Nucleus accumbens (tissue), 56 donors: Measurements from ENCODE around the gene MEI1.
"Not testable (repeated sequence)": the region's sequence is repeated elsewhere in the genome, so short reads cannot be mapped to it uniquely, and the experiment has no call there.

Source experiments
- DNase-seq, 56 donors: peaks; one replicate each; lab custom pipeline; 2025; lab: John Stamatoyannopoulos, UW

Gene MEI1

DNA sequence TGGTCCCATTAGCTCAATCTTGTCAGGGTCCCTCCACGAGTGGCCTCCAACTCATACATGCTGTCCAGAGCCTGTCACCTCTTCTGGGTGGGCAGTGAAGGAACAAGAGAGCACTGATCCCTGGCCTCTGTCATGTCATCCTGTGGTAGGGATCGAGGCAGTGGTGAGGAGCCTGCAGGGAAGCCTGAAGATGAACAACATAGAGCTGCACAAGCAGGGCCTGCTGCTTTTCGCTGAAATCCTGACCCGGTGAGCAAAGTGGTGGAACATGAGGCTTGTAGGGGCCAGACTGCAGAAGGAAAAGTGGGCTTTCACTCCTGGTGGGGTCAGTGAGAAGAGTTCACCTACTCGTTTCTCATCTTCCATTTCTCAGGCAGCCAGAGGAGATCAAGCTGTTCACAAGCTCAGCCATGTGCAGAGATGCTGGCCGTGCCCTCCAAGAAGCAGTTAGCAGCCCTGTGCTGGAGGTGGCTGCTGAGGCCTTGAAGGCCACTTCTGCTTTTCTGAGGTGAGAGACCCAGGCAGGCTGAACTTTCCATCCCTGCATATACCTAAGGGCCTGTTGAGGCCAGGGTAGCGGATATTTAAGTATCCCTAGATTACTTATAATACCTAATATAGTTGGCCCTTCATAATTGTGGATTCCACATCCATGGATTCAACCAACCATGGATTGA is 32.9 kb downstream of the MEI1 start:
- no peak for DNase-seq

DNA sequence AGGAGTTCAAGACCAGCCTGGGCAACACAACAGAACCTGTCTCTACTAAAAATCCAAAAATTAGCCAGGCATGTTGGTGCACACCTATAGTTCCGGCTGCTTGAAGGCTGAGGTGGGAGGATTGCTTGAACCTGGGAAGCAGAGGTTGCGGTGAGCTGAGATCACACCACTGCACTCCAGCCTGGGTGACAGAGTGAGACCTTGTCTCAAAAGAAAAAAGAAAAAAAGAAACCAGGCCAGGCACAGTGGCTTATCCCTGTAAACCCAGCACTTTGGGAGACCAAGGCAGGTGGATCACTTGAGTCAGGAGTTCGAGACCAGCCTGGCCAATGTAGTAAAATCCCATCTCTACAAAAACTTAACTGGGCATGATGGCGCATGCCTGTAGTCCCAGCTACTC is 33.9 kb downstream of the MEI1 start:
- not testable (repeated sequence) for DNase-seq

DNA sequence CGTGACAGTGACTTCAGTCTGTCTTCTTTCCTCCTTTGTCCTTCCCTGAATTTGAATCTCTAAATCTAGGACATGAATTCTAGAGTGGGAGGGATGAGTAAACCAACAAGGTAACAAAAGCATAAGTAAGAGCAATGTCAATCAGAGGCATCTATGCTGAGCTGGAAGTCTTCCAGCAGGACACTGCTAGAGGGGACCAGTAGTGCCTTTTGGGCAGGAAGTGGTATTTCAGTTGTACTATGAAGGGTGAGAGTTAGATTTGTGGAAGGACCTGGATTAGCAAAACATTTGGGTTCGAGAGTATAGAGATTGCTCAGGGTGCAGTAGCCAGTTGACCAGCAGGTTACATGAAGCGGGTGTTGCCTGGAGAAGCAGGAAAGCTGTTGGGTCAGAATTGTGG is 40.3 kb downstream of the MEI1 start:
- no peak for DNase-seq

DNA sequence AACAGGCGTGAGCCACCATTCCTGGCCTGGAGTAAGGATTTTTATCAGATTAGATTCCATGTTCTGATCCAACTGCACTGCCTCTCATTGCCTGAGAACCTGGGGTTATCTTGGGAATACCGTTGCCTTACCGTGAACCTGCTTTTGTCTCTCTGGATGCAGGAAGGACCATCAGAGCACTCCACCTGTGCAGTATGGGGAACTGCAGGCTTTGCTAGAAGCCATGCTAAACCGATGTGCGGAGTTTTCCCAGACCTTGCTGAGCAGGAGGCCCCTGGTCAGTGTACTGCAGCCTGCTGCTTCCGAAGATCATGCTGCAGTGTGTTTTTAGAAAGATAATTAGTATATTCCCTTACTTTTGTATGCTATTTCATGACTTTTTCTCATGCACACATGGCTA is 43.6 kb downstream of the MEI1 start:
- DNase-seq = no peak

DNA sequence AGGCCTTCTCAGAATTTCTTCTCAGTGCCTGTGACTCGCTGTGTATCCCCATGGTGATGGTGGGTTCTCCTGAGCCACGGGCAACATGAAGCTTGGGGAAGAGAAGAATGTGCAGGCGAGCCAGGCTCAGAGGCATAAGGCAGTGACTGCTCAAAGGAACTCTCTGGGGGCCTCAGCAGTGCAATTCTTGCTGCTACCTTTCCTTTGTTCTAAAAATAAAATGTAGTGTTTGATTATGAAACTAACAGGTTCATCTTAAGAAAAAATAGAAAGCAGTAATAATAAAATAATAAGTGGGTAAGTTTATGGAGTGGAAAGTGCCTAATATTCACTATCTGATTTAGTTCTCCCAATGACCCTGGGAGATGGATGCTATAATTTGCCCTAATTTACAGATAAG is 46.7 kb downstream of the MEI1 start:
- DNase-seq = peak in 2 of 56 donors; percentile 12 to 14

DNA sequence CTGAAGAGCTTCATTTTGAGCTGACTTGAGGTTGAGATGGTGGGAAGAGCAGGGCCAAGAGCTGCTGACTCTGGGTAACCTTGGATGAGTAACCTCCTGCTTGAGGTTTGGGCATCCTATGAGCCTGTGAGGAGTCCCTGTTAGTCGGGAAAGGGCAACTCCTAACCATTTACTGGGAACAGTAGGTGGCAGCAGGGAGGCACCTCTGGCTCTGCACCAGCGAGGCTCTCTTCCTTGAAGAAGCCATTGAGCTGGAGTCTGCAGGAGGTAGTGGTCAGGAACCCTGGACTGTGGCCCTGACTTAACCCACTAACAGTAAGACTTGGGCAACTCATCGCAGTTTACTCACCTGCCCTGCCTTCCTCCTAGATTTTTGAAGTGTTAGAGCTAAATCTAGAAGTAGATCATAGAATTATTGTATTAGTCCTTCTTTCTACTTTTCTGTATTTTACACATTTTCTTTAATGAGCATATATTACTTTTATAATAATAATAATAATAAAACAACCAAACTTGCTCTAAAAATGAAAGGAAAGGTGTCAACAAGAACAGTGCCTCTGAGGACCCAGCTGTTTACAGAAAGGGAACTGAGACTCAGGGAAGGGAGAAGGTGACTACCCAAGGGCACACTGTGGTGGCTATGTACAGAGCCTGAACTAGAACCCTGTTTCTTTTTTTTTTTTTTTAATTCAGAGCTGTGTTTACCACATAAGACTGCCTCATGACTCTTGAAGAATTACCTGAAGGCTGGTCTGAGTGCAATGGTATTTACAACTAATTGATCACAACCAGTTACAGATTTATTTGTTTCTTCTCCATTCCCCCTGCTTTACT is 47.5 kb downstream of the MEI1 start:
- DNase-seq = peak in 48 of 56 donors; percentile 3 to 72 (median 36)

DNA sequence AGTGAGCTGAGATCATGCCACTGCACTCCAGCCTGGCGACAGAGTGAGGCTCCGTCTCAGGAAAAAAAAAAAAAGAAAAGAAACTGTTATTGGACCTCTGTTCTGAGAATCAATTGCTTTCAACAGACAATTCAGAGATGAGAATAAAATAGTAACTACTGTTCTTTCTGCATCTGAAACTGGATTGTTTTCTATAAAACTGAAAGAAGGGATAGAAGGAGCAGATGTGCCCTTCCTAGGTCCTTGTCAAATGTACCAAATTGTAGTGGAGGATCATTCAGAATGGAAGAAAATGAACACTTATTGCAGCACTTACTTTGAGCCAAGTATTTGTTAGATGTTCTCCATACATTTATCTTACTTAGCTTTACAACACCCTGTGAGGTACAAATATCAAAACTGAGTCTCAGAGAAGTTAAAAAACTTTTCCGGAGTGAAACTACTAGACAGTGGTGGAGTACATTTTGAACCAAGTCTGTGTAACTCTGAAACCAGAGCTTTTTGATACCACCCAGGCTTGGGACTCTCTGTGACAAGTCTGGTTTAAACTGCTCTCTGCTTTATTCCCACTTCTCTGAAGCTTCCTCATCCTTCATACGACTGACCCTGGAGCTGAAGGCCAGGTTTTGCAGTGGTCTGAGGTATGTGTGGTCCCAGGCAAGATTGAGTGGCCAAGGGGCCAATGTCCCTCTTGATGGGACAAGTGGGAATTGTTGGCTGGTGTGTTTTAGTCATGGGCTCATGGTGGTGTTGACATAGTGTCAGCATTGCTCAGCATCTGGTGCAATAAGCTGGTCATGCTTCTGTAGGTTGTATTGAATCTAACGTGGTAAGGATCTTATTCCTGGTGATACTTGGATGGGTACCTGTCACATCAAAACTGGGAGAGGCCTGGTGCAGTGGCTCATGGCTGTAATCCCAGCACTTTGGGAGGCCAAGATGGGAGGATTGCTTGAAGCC is 53.0 kb downstream of the MEI1 start:
- no peak for DNase-seq

DNA sequence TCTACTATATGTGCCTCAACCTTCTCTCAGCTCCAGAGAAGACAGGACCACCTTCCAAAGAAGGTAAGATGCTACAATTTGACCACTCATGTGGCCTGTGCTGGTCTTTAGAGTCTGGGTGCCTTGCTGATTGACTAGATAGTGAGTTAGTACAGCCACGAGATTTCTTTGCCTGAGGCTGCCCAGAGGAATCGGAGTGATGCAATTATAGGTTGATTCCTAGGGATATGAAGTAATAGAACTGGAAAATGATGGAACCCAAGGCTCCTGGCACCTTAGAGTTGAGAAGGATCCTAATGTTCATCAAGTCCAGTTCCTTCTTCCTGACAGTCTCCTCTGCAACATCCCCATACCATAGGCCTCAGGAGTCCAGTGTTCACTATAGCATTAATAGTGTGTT is 54.7 kb downstream of the MEI1 start:
- DNase-seq = no peak

DNA sequence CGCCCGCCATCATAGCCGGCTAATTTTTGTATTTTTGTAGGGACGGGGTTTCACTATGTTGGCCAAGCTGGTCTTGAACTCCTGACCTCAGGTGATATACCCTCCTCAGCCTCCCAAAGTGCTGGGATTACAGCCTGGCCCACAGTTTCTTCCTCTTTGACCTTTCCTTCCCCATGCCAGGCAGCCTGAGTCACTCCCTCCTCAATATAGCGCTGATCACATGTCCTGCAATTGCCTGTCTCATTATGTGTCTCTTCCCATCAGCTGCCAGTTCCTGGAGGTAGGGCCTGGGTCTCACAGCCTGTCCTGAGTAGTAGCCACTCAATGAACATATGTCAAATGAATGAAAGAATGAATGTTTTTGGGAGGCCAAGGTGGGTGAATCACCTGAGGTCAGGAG is 58.2 kb downstream of the MEI1 start:
- DNase-seq = no peak

DNA sequence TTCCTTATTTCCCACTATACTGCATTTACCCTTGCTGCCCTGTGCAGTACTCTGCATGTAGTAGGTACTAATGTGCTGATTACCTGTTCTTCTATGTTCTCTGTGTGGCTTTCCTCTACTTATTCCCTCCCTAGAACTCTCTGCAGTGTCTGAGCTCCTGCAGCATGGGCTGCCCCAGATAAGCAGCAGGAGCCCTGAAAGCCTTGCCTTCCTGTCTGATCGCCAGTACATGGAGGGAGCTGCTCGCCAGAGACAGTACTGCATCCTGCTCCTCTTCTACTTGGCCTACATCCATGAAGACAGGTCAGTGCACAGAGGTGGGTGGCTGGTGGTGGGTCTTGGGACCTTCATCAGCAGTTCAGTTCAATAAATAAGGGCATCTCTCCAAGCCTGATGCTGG is 58.9 kb downstream of the MEI1 start:
- DNase-seq = no peak

DNA sequence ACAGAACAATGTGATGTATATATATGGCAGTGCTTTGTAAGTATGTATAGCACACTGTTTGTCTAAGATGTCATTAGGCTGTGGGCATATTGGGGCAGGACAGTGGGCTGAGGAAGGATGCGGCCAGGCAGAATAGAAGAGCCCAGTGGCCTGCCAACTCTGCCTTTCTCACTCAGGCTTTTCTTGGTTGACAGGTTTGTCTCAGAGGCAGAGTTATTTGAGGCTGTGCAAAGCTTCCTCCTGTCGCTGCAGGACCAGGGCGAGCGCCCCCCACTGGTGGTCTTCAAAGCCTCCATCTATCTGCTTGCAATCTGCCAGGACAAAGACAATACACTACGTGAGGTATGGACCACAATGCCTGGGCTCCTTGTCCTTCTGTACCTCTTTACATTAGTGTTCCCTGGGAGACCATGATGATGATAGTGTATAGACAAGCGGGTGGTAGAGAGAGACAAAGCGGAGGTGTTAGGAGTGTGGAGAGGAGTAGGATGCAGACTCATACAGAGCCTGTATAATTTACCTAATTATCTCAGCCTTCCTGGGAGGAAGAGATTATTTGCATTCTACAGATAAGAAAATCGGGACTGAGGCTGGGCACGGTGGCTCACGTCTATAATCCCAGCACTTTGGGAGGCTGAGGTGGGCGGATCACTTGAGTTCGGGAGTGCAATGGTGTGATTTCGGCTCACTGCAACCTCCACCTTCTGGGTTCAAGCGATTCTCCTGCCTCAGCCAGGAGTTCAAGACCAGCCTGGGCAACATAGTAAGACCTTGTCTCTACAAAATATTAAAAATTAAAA is 63.9 kb downstream of the MEI1 start:
- peak in 17 of 56 donors; percentile 1 to 38 (median 17) for DNase-seq

DNA sequence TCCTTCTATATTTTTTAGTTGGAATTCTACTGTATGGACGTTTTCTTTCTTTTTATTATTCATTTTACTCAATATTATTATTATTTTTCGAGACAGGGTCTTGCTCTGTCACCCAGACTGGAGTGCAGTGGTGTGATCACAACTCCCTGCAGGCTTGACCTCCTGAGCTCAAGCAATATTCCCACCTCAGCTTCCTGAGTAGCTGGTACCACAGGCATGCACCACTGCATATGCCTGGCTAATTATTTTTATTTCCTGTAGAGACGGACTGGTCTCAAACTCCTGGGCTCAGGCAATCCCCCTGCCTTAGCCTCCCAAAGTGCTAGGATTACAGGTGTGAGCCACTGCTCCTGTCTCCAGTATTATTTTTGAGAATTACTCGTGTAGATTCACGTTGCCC is 67.2 kb downstream of the MEI1 start:
- DNase-seq = no peak

DNA sequence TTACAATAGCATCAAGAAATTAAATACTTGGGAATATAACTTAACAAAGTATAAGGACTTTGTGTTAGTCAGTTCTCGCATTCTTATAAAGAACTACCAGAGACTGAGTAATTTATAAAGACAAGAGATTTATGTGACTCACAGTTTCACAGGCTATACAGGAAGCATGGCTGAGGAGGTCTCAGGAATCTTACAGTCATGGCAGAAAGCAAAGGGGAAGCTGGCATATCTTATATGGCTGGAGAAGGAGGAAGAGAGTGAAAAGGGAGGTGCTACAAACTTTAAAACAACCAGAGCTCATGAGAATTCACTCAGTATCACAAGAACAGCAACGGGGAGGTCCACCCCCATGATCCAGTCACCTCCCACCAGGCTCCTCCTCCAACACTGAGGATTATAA is 69.1 kb downstream of the MEI1 start:
- DNase-seq = no peak

DNA sequence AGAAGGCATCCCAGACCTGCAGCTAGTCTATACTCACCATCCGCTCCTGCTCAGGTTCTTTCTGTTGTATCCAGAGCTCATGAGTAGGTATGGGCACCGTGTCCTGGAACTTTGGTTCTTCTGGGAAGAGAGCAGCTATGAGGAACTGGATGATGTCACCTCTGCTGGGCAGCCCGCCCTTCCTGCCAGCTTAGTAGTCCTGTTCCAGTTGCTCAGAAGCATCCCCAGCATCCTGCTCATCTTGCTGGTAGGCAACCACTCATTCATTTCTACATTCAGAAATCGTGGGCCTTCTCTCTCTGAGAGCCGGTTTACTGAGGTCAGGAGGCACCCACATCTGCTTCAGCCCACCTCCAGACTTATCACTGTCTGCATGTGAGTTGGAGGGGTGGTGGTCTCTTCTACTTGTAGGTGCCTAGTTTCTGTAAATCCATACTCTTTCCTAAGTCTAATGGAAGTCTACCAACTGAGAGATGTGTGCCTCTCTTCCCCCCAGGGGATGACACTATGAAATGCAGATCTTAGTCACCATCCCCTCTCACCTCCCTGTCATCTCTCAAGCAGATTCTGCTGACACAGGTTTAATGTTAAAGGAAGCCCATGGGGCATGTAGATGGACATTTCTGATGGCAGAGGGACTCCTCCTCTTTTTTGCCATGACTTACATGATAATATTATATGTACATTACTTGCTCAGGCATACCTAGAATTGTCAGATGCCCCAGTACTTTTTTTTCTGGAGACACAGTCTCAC is 71.6 kb downstream of the MEI1 start:
- DNase-seq = no peak

DNA sequence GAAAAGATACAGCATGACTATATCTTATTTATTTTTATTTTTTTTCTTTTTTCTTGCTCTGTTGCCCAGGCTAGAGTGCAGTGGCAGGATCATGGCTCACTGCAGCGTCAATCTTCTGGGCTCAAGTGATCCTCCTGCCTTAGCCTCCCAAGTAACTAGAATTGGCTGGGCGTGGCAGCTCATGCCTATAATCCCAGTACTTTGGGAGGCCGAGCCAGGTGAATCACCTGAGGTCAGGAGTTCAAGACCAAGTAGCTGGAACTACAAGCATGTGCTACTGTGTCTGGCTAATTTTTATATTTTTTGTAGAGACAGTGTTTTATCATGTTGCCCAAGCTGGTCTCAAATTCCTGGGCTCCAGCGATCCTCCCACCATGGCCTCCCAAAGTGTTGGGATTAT is 72.9 kb downstream of the MEI1 start:
- no peak for DNase-seq

DNA sequence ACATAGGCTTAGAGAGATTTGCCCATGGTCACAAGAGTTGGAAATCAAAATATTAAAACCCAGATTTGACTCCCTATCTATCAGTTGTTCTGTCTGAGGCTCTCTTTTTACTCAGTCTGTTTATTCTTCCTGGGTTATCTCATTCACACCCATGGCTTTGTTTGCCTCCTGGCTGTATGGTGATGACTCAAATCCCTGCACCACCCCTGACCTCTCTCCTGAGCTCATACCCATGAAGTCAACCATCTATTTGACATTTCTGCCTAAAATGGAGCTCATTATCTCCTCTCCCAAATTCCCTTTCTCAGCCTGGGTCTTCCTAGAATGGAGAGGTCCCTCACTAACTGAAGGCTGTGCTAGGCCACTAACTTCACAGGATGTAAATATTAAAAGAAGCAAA is 73.3 kb downstream of the MEI1 start:
- no peak for DNase-seq

DNA sequence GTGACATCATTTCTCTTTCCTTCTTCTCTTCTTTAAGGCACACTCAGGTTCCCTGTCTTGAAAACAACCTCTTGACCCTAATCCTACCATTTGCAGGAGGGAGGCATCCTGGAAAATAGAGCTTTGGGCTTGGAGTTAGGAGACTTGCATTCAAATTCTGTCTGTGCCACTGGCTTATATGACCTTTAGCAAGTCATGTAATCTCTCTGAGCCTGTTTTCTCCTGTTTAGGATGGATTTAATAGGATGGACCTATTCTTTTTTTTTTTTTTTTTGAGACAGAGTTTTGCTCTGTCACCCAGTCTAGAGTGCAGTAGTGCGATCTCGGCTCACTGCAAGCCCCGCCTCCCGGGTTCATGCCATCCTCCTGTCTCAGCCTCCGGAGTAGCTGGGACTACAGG is 76.0 kb downstream of the MEI1 start:
- no peak for DNase-seq

DNA sequence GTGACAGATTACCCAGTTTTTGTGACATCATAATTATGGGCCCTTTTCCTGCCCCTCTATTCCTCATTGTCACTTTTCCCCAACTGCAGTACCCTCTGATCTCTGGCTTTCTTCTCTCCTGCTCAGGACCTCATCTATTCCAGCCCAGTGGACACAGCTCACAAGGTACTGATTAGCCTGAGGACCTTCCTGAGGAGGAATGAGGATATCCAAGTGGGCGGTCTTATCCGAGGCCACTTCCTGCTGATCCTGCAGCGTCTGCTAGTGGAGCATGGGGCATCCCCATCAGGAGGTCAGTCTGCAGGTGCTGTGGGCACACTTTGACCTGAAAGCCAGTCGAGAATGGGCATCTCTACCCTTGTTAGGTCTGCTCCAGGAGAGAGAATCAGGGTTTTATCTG is 76.7 kb downstream of the MEI1 start:
- DNase-seq = no peak

DNA sequence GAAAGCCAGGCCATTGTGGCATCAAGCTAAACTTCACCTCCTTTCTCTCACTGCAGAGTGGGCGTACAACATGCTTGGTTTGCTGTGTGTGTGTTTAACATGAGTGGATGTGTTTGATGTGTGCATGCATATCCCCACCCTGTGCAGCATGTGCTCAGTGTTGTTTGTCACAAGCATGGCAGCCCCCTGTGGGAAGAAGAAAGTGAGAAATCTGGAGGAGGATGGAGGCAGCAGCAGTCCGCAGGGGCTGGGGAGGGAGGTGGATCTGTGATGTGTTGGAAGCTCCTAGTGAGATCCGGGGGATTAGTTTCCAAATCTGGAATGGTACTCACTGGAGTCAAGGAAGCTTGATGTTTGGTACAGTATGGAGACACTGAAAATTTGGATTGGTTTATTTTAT is 77.1 kb downstream of the MEI1 start:
- DNase-seq = no peak
